Stimulated activated naive B cell treated with anti-CD40 and anti-IgM and Interleukin-4, amounts not matched to agents 10 μg/mL and 1 μg/mL and 100 μg/mL, for 72 hours (primary cell): ENCODE results near the gene SLC22A23.

Experiments
- ATAC-seq, 2 donors: fragments of 150-1000 bp; cut with Tn5 transposase; replicated peaks; 2 replicates each; pipeline ENCODE4 v1.10.0; 2021; ENCODE audit warnings: moderate library complexity in 1 of 2
- DNase-seq: peaks from one replicate; pipeline ENCODE4 v3.0.0; 2021
- H3K27ac Mint-ChIP-seq: one replicate; pipeline ENCODE4 v1.8.0; 2022; ENCODE audit warnings: mild to moderate bottlenecking, mixed read lengths
- H3K27me3 Mint-ChIP-seq, 2 donors: one replicate each; pipeline ENCODE4 v1.8.0; 2022; ENCODE audit warnings: mixed read lengths in 2 of 2
- H3K36me3 Mint-ChIP-seq, 2 donors: one replicate each; pipeline ENCODE4 v1.8.0; 2022; ENCODE audit warnings: mixed read lengths in 2 of 2, mild to moderate bottlenecking in 1 of 2
- H3K4me1 Mint-ChIP-seq, 2 donors: one replicate each; pipeline ENCODE4 v1.8.0; 2022; ENCODE audit warnings: mixed read lengths in 2 of 2, mild to moderate bottlenecking in 1 of 2
- H3K4me3 Mint-ChIP-seq, 2 donors: one replicate each; pipeline ENCODE4 v1.8.0; 2022; ENCODE audit warnings: mild to moderate bottlenecking in 2 of 2, mixed read lengths in 2 of 2, moderate library complexity in 1 of 2
- H3K9me3 Mint-ChIP-seq, 2 donors: one replicate each; pipeline ENCODE4 v1.8.0; 2022; ENCODE audit warnings: mixed read lengths in 2 of 2, mild to moderate bottlenecking in 1 of 2

Gene SLC22A23

GRCh38 chr6:3287976-3288707 lies 168.7 kb downstream of the SLC22A23 start:
- DNase-seq (no peak), ATAC-seq (no peak)
- Mint-ChIP-seq H3K4me1 (peaks cover 7% of the 10 kb centered on the region in 2 donors), H3K4me3 (no peak overlapping the region), H3K36me3 (peaks cover 6 to 9% of the 10 kb centered on the region in 2 donors), H3K9me3 (no peaks in the 10 kb centered on the region), H3K27me3 (no peaks in the 10 kb centered on the region), H3K27ac (no peak overlapping the region)

- ATAC-seq (no peak), DNase-seq (no peak)
- H3K27me3 Mint-ChIP-seq, result no peaks in the 10 kb centered on the region
- H3K4me3 Mint-ChIP-seq, result no peak overlapping the region
- peaks cover 7% of the 10 kb centered on the region in 2 donors for H3K4me1 Mint-ChIP-seq
- peaks cover 6 to 9% of the 10 kb centered on the region in 2 donors for H3K36me3 Mint-ChIP-seq
- no peak overlapping the region for H3K27ac Mint-ChIP-seq
- no peaks in the 10 kb centered on the region for H3K9me3 Mint-ChIP-seq
These were observed 169.5 kb downstream of the SLC22A23 start for GRCh38 chr6:3287308-3287707.

GRCh38 chr6:3286641-3287171 lies 170.1 kb downstream of the SLC22A23 start:
- no peak overlapping the region for H3K27ac Mint-ChIP-seq
- H3K9me3 Mint-ChIP-seq, result no peaks in the 10 kb centered on the region
- H3K36me3 Mint-ChIP-seq, result peaks cover 6 to 9% of the 10 kb centered on the region in 2 donors
- no peak for DNase-seq
- ATAC-seq, result no peak
- H3K4me3 Mint-ChIP-seq, result no peak overlapping the region
- H3K27me3 Mint-ChIP-seq, result no peaks in the 10 kb centered on the region
- peaks cover 7% of the 10 kb centered on the region in 2 donors for H3K4me1 Mint-ChIP-seq

- peaks cover 6 to 9% of the 10 kb centered on the region in 2 donors for H3K36me3 Mint-ChIP-seq
- no peaks in the 10 kb centered on the region for H3K9me3 Mint-ChIP-seq
- H3K27me3 Mint-ChIP-seq, result no peaks in the 10 kb centered on the region
- peaks cover 7% of the 10 kb centered on the region in 2 donors for H3K4me1 Mint-ChIP-seq
- H3K27ac Mint-ChIP-seq, result no peak overlapping the region
- no peak for DNase-seq
- no peak for ATAC-seq
- H3K4me3 Mint-ChIP-seq, result no peak overlapping the region
These were observed 171.1 kb downstream of the SLC22A23 start for GRCh38 chr6:3285732-3286131.

GRCh38 chr6:3285049-3285639 lies 171.7 kb downstream of the SLC22A23 start:
- no peaks in the 10 kb centered on the region for H3K9me3 Mint-ChIP-seq
- H3K4me3 Mint-ChIP-seq, result no peak overlapping the region
- ATAC-seq (no peak), DNase-seq (no peak)
- H3K4me1 Mint-ChIP-seq, result peaks cover 7% of the 10 kb centered on the region in 2 donors
- H3K27me3 Mint-ChIP-seq, result no peaks in the 10 kb centered on the region
- peaks cover 6 to 9% of the 10 kb centered on the region in 2 donors for H3K36me3 Mint-ChIP-seq
- no peak overlapping the region for H3K27ac Mint-ChIP-seq

GRCh38 chr6:3284436-3284876 lies 172.4 kb downstream of the SLC22A23 start:
- Mint-ChIP-seq H3K36me3 (peaks cover 6 to 9% of the 10 kb centered on the region in 2 donors), H3K27me3 (no peaks in the 10 kb centered on the region), H3K4me1 (peaks cover under 1 to 2% of the 10 kb centered on the region in 2 donors), H3K27ac (peak overlapping the region; percentile 1), H3K4me3 (no peak overlapping the region), H3K9me3 (no peaks in the 10 kb centered on the region)
- DNase-seq, result no peak
- ATAC-seq, result no peak

- no peak overlapping the region for H3K4me3 Mint-ChIP-seq
- DNase-seq (no peak), ATAC-seq (no peak)
- peaks cover 0 to 2% of the 10 kb centered on the region in 2 donors for H3K4me1 Mint-ChIP-seq
- H3K27me3 Mint-ChIP-seq, result no peaks in the 10 kb centered on the region
- H3K36me3 Mint-ChIP-seq, result peaks cover 6 to 9% of the 10 kb centered on the region in 2 donors
- H3K9me3 Mint-ChIP-seq, result no peaks in the 10 kb centered on the region
- no peak overlapping the region for H3K27ac Mint-ChIP-seq
These were observed 173.0 kb downstream of the SLC22A23 start for GRCh38 chr6:3283641-3284435.

GRCh38 chr6:3283241-3283640 lies 173.6 kb downstream of the SLC22A23 start:
- no peaks in the 10 kb centered on the region for H3K27me3 Mint-ChIP-seq
- no peaks in the 10 kb centered on the region for H3K9me3 Mint-ChIP-seq
- ATAC-seq (no peak), DNase-seq (no peak)
- H3K27ac Mint-ChIP-seq, result no peak overlapping the region
- H3K36me3 Mint-ChIP-seq, result peaks cover 6 to 9% of the 10 kb centered on the region in 2 donors
- H3K4me3 Mint-ChIP-seq, result no peak overlapping the region
- peaks cover 0 to 1% of the 10 kb centered on the region in 2 donors for H3K4me1 Mint-ChIP-seq

- Mint-ChIP-seq H3K27me3 (no peaks in the 10 kb centered on the region), H3K27ac (peak overlapping the region; percentile 56), H3K4me3 (no peak overlapping the region), H3K9me3 (no peaks in the 10 kb centered on the region), H3K36me3 (peaks cover 6 to 9% of the 10 kb centered on the region in 2 donors), H3K4me1 (no peaks in the 10 kb centered on the region)
- no peak for DNase-seq
- ATAC-seq, result no peak
These were observed 174.2 kb downstream of the SLC22A23 start for GRCh38 chr6:3282476-3283236.

GRCh38 chr6:3281631-3282475 lies 175.0 kb downstream of the SLC22A23 start:
- no peak overlapping the region for H3K4me3 Mint-ChIP-seq
- H3K9me3 Mint-ChIP-seq, result no peaks in the 10 kb centered on the region
- DNase-seq (no peak), ATAC-seq (no peak)
- H3K4me1 Mint-ChIP-seq, result no peaks in the 10 kb centered on the region
- no peaks in the 10 kb centered on the region for H3K27me3 Mint-ChIP-seq
- peak overlapping the region; percentile 56 for H3K27ac Mint-ChIP-seq
- H3K36me3 Mint-ChIP-seq, result peaks cover 6 to 7% of the 10 kb centered on the region in 2 donors

GRCh38 chr6:3280866-3281465 lies 175.9 kb downstream of the SLC22A23 start:
- Mint-ChIP-seq H3K4me1 (peaks cover 0 to 2% of the 10 kb centered on the region in 2 donors), H3K36me3 (peaks cover 6% of the 10 kb centered on the region in 2 donors), H3K27ac (no peak overlapping the region), H3K27me3 (no peaks in the 10 kb centered on the region), H3K9me3 (no peaks in the 10 kb centered on the region), H3K4me3 (no peak overlapping the region)
- DNase-seq (no peak), ATAC-seq (no peak)

GRCh38 chr6:3280091-3280490 lies 176.8 kb downstream of the SLC22A23 start:
- H3K27me3 Mint-ChIP-seq, result no peaks in the 10 kb centered on the region
- no peak overlapping the region for H3K27ac Mint-ChIP-seq
- no peaks in the 10 kb centered on the region for H3K9me3 Mint-ChIP-seq
- ATAC-seq (no peak), DNase-seq (no peak)
- H3K36me3 Mint-ChIP-seq, result peaks cover 4 to 6% of the 10 kb centered on the region in 2 donors
- H3K4me1 Mint-ChIP-seq, result peaks cover 0 to 2% of the 10 kb centered on the region in 2 donors
- H3K4me3 Mint-ChIP-seq, result no peak overlapping the region

GRCh38 chr6:3278691-3279090 lies 178.2 kb downstream of the SLC22A23 start:
- no peak overlapping the region for H3K27ac Mint-ChIP-seq
- no peak overlapping the region for H3K4me3 Mint-ChIP-seq
- ATAC-seq (no peak), DNase-seq (no peak)
- H3K9me3 Mint-ChIP-seq, result no peaks in the 10 kb centered on the region
- peaks cover 0 to 2% of the 10 kb centered on the region in 2 donors for H3K4me1 Mint-ChIP-seq
- H3K36me3 Mint-ChIP-seq, result peaks cover 3 to 6% of the 10 kb centered on the region in 2 donors
- no peaks in the 10 kb centered on the region for H3K27me3 Mint-ChIP-seq
